ENCODE data around the gene FSTL4. TPM values are rescaled to one million over a fixed set of nuclear protein-coding genes. Genes with fewer than 3 reads are reported as not detected.

Gene FSTL4
- total RNA-seq, 1 donor from 2014 or later = 14.3 TPM

GRCh38 chr5:133499895-133500294 is 112.4 kb downstream of the FSTL4 start:
- no peaks in the 10 kb centered on the region for H3K9me3 Mint-ChIP-seq
- no peak overlapping the region for H3K27ac Mint-ChIP-seq
- no peaks in the 10 kb centered on the region for H3K36me3 Mint-ChIP-seq
- peaks cover 4% of the 10 kb centered on the region for H3K4me1 Mint-ChIP-seq
- H3K27me3 Mint-ChIP-seq (ENCODE audit: low read depth) = no peaks in the 10 kb centered on the region
- no peak overlapping the region for H3K4me3 Mint-ChIP-seq
- TF ChIP-seq, protein P1, sequence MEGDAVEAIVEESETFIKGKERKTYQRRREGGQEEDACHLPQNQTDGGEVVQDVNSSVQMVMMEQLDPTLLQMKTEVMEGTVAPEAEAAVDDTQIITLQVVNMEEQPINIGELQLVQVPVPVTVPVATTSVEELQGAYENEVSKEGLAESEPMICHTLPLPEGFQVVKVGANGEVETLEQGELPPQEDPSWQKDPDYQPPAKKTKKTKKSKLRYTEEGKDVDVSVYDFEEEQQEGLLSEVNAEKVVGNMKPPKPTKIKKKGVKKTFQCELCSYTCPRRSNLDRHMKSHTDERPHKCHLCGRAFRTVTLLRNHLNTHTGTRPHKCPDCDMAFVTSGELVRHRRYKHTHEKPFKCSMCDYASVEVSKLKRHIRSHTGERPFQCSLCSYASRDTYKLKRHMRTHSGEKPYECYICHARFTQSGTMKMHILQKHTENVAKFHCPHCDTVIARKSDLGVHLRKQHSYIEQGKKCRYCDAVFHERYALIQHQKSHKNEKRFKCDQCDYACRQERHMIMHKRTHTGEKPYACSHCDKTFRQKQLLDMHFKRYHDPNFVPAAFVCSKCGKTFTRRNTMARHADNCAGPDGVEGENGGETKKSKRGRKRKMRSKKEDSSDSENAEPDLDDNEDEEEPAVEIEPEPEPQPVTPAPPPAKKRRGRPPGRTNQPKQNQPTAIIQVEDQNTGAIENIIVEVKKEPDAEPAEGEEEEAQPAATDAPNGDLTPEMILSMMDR (IDR thresholded peaks at IDR 0.05; ENCODE audit: unreplicated experiment) = no peak
- DNase-seq (ENCODE audit: low spot score in 2 of 2, unreplicated experiment in 2 of 2) = no peak

DNA sequence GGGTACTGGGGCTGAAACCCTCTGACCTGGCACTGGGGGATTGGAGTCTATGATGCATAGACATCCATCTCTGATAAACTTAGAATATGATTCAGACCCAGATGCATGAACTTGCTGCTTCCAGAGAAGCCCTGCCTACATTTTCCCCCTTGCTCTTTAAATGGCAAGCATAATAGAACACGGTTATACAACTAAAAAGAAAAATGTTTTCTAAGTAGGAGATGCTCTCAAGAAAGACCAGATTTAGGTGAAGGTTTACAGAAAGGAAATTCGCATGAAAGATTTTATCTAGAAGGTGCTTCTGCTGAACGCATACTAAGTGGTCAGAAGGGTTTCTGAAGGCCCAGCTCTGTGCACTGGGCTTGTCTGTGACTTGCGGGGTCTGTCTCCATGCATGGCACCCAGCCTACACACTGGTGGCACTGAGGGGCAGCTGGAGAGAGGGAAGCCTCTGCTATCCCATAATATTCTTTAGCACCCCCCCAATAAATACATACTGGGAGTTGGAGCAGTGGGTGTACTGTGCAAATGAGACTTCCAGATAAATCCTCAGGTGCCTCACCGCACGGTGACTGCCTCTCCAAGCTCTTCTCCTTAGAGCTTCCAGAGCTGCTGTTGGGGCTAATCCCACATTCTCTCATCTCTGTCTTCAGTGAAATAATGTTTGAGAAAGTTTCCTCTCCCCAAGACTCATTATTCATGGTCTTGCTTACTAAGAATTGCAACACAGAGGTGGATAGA is 114.6 kb downstream of the FSTL4 start:
- TF ChIP-seq, protein P1 (IDR thresholded peaks at IDR 0.05; ENCODE audit: unreplicated experiment) = no peak
- H3K9me3 Mint-ChIP-seq = peaks cover under 1% of the 10 kb centered on the region
- no peaks in the 10 kb centered on the region for H3K27me3 Mint-ChIP-seq (ENCODE audit: low read depth)
- H3K4me3 Mint-ChIP-seq = no peak overlapping the region
- no peaks in the 10 kb centered on the region for H3K36me3 Mint-ChIP-seq
- H3K27ac Mint-ChIP-seq = no peak overlapping the region
- DNase-seq (ENCODE audit: low spot score in 2 of 2, unreplicated experiment in 2 of 2) = no peak
- peaks cover 12% of the 10 kb centered on the region for H3K4me1 Mint-ChIP-seq

GRCh38 chr5:133496631-133497030 is 115.7 kb downstream of the FSTL4 start:
- TF ChIP-seq, protein P1 (IDR thresholded peaks at IDR 0.05; ENCODE audit: unreplicated experiment) = no peak
- peaks cover 5% of the 10 kb centered on the region for H3K36me3 Mint-ChIP-seq
- no peak overlapping the region for H3K4me3 Mint-ChIP-seq
- H3K4me1 Mint-ChIP-seq = peaks cover 12% of the 10 kb centered on the region
- DNase-seq (ENCODE audit: low spot score in 2 of 2, unreplicated experiment in 2 of 2) = no peak
- no peak overlapping the region for H3K27ac Mint-ChIP-seq
- H3K9me3 Mint-ChIP-seq = peaks cover 10% of the 10 kb centered on the region
- H3K27me3 Mint-ChIP-seq (ENCODE audit: low read depth) = no peaks in the 10 kb centered on the region

- H3K27me3 Mint-ChIP-seq (ENCODE audit: low read depth) = no peaks in the 10 kb centered on the region
- peaks cover 8% of the 10 kb centered on the region for H3K4me1 Mint-ChIP-seq
- no peak for DNase-seq (ENCODE audit: low spot score in 2 of 2, unreplicated experiment in 2 of 2)
- H3K36me3 Mint-ChIP-seq = peaks cover 8% of the 10 kb centered on the region
- H3K4me3 Mint-ChIP-seq = no peak overlapping the region
- TF ChIP-seq, protein P1 (IDR thresholded peaks at IDR 0.05; ENCODE audit: unreplicated experiment) = no peak
- H3K27ac Mint-ChIP-seq = no peak overlapping the region
- peaks cover 20% of the 10 kb centered on the region for H3K9me3 Mint-ChIP-seq
Measured at GRCh38 chr5:133494923-133495246, 117.5 kb downstream of the FSTL4 start.

GRCh38 chr5:133494232-133494922 is 118.0 kb downstream of the FSTL4 start:
- TF ChIP-seq, protein P1 (IDR thresholded peaks at IDR 0.05; ENCODE audit: unreplicated experiment) = no peak
- Mint-ChIP-seq H3K9me3 (peaks cover 24% of the 10 kb centered on the region), H3K4me3 (no peak overlapping the region), H3K27me3 (ENCODE audit: low read depth) (no peaks in the 10 kb centered on the region), H3K27ac (no peak overlapping the region), H3K4me1 (peaks cover 8% of the 10 kb centered on the region), H3K36me3 (peaks cover 8% of the 10 kb centered on the region)
- no peak for DNase-seq (ENCODE audit: low spot score in 2 of 2, unreplicated experiment in 2 of 2)
